NT2/D1 (cell line): Measurements from ENCODE around the gene RSPH6A.

Experiments used
- SUZ12 ChIP-seq: IDR thresholded peaks from 2 replicates; pipeline ENCODE4 v1.6.1; 2011; ENCODE audit not compliant: insufficient read length, insufficient read depth; ENCODE audit errors: extremely low read depth
- YY1 ChIP-seq: IDR thresholded peaks from 2 replicates; pipeline ENCODE4 v1.6.1; 2011; ENCODE audit not compliant: insufficient read length, insufficient read depth
- ZNF274 ChIP-seq: IDR thresholded peaks from 2 replicates; pipeline ENCODE4 v1.6.1; 2011; ENCODE audit warnings: mild to moderate bottlenecking, low read depth, low read length

GRCh38 chr19:45804140-45804958 is 10.8 kb downstream of the RSPH6A start:
- TF ChIP-seq ZNF274 (no peak), YY1 (no peak), SUZ12 (no peak)
